Left ventricle myocardium superior (tissue), 1 donor: Measurements from ENCODE around the gene LRRC32. TPM values are rescaled to one million over a fixed set of nuclear protein-coding genes. Genes with fewer than 3 reads are reported as not detected.

Experiments used
- ATAC-seq: fragments of 200-7000 bp; cut with Tn5 transposase; one replicate; pipeline ENCODE4 v1.9.1; 2020; ENCODE audit warnings: mild to moderate bottlenecking, moderate library complexity
- DNase-seq: peaks from one replicate; pipeline ENCODE4 v3.0.0-alpha.2; 2020
- intact Hi-C: fragments of 100-400 bp; cut with micrococcal nuclease; formaldehyde crosslinking; loops from one replicate; pipeline ENCODE4 v1.11.0; 2022
- total RNA-seq: library from RNA; stranded (reverse); fragmentation: NEBNext Ultra II Directional; extraction: Animal tissue kit (Norgen Biotek cat#: 25700); gene quantifications from one replicate; pipeline ENCODE4 v1.2.1, GENCODE V29; 2021
- donor health status: DM: no; HTN: yes; CAD: no; lungs with severe emphysema.

The LRRC32 gene
- total RNA-seq, 1 donor from 2014 or later = 30.8 TPM

GRCh38 chr11:76641905-76642304 is 28.6 kb downstream of the LRRC32 start:
- DNase-seq (no peak), ATAC-seq (no peak)
- intact Hi-C loops = no loop called here

GRCh38 chr11:76640501-76640900 is 30.0 kb downstream of the LRRC32 start:
- no peak for DNase-seq
- ATAC-seq = peak; percentile 32
- intact Hi-C loops = no loop called here

DNA sequence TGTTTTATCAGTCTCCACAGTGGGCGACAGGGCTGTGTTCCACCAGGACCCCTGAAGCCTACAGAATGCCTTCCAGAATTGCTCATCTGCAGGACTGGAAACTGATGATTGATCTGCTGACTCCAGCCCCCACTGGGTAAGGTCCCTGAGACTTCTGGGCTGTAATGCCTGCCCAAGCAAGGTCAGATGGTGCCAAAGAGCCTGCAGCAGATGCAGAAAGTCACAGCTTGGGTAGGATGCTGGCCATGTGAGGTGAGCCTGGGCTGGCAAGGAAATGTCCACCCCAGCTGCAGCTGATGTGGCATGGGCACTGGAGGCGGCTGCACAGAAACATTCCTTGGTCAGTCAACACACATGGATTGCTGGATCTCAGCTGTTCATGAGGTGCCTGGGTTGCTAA is 30.9 kb downstream of the LRRC32 start:
- DNase-seq (no peak), ATAC-seq (no peak)
- intact Hi-C loops = no loop called here

DNA sequence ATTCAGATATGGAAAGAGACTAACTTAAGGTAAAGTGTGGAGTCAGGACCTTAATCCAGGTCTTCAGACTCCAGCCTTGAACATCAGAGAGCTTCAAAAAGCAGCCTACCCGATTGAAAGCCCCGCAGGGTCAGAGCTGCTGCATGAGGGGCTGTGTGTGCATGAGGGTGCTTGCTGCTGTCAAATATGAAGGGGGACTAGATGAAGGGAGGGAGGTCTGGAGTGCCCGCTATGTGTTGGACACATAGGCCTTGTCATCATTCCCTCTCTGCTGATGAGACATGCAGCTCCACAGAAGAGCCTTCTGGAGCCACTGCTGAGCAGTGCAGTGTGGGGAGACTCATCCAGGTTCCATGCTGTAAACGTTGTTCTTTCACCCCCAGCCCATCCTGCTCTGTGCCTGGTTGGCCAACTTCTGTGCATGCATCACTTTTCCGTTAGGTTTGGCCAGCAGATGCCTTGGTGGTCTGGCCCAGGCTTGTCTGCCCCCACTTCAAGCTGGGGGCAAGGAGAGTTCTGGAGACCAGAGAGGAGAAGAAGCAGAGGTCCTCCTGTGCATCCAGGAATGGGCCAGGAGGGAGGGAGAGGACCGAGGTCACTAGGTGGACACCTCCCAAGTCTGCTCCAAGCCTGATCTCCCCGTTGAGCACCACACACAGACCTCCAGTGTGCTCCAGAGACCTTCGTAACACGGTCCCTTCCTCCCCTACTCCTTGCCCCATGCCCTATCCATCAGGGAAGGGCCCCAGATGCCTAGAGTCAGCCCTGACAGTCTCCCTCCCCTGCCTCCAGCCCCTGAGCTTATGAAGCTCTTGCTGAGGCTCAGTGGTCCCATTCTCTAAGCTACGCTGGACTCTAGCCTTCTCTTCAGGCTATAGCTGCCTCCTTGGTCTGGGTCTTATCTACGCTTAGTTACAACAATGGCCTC is 32.0 kb downstream of the LRRC32 start:
- no peak for ATAC-seq
- no peak for DNase-seq
- intact Hi-C loops = no loop called here

- intact Hi-C loops = no loop called here
- peak; percentile 85 for DNase-seq
- peak; percentile 73 for ATAC-seq
Measured at GRCh38 chr11:76637491-76638269, 32.9 kb downstream of the LRRC32 start.

DNA sequence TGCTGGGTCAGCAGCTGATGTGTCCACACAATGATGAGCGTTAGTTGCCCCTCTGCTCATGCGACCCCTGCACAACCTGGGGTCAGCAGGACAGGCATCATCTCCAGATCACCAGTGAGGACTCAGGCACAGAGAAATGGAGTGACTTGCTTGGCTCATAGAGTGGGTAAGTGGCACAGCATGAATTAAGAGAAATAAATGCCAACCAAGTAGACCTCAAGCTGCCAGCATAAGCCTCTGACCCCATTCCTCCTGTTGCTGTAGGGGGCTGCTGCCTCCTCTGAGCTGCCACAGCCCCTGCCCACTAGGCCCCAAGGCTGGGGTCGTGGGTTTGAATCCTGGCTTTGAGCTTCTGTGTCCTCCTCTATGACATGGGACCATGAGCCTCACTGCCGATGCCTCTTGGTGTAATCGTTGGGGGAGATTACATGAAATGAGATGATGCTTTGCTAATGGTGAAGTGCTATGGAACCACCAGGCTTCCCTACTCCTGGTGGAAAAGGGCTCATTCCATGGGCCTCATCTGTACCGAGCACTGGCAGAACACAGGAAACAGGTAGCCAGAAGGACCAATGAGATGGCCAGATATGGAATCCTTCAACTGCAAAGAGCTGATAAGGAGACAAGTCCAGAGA is 33.6 kb downstream of the LRRC32 start:
- intact Hi-C loops = no loop called here
- DNase-seq = no peak
- ATAC-seq = no peak

GRCh38 chr11:76635991-76636738 is 34.4 kb downstream of the LRRC32 start:
- intact Hi-C loops = no loop called here
- no peak for DNase-seq
- ATAC-seq = no peak

DNA sequence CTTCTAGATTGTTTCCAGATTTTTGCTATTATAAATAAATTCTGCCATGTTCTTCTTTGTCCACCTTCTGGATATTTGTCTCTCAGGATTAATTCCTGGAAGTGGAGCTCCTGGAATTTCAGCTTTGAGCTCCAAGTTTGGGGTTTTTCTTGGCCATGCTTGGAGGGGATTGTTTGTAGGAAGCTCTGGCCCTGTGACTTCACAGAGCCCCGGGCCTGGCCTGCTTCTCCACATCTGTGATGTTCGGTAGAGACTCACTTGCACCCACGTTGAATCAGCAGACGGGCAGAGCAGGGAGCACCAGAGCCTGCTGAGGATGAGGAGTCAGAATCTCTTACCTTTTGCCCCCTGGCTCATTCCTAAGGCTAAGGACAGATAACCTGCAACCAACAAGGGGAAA is 35.7 kb downstream of the LRRC32 start:
- DNase-seq (no peak), ATAC-seq (no peak)
- intact Hi-C loops = no loop called here

GRCh38 chr11:76632492-76632891 is 38.1 kb downstream of the LRRC32 start:
- intact Hi-C loops = no loop called here
- ATAC-seq (no peak), DNase-seq (no peak)

GRCh38 chr11:76631566-76632308 is 38.8 kb downstream of the LRRC32 start:
- ATAC-seq (no peak), DNase-seq (no peak)
- intact Hi-C loops = no loop called here

DNA sequence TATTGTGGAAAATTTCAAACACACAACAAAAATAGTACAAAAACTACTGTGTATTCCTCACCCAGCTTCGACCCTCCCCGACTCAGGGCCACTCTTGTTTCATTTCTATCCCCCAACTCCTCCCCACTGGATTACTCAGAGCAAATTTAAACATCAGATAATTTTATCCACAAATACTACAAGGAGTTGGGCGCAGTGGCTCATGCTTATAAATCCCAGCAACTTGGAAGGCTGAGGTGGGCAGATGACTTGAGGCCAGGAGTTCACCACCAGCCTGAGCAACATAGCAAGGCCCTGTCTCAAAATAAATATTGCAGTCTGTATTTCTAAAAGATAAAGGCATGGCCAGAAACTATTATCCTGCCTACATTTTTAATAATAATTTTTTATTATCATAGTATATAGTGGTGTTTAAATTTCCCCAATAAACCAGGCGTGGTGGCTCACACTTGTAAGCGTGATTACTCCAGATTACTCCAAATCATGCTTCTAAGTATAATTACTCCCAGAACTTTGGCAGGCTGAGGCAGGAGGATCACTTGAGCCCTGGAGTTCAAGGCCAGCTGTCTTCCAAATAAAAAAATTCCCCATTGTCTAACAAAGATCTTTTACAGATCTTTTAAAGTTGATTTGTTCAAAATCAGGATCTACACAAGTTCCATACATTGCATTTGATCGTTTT is 39.8 kb downstream of the LRRC32 start:
- intact Hi-C loops = no loop called here
- ATAC-seq (no peak), DNase-seq (no peak)

GRCh38 chr11:76629853-76630599 is 40.5 kb downstream of the LRRC32 start:
- intact Hi-C loops = no loop called here
- peak; percentile 85 for ATAC-seq
- DNase-seq = peak; percentile 74

GRCh38 chr11:76629116-76629852 is 41.3 kb downstream of the LRRC32 start:
- DNase-seq (peak; percentile 52), ATAC-seq (peak; percentile 73)
- intact Hi-C loops = no loop called here

DNA sequence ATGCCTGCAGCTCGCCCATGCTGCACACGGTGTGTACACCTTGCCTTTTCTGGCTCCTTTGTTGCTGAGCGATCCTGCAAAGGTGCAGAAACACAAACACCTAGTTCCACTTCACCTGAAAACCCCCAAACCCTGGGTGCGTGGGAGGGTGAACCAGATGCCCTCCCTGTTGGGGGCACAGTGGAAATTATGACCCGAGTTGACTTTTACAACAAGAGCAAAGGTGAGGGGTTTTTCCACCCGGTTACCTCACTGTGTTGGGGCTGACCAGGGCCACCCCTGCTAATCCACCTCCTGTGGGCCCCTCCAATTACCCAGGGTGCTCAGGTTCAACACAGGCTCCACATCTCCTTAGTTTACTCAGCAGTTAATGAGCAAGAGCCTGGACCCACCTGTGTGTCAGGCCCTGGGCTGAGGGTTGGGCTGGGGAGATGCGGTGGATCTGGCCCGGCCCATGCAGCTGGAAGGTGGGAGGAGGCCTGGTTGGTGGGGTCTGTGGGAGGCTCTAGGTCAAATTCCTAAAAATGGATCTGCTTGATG is 42.1 kb downstream of the LRRC32 start:
- DNase-seq (no peak), ATAC-seq (no peak)
- intact Hi-C loops = no loop called here

DNA sequence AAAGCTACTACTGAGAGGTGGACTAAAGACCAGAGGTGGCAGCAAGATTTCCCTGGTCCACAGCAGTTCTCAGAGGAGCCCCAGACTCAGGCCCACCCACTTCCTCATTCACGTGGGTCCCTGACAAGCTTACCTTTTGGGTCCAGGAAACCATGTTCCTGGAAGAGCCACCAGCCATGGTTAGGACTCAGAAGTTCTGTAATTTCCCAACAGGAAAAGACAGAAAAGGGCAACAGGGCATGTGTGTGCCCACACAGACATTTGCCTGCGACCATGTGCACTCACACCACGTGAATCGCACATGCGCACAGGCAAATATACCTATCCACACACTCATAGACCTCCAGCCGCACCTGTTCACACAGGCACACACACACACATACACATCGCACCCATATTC is 42.9 kb downstream of the LRRC32 start:
- intact Hi-C loops = no loop called here
- DNase-seq (no peak), ATAC-seq (no peak)

DNA sequence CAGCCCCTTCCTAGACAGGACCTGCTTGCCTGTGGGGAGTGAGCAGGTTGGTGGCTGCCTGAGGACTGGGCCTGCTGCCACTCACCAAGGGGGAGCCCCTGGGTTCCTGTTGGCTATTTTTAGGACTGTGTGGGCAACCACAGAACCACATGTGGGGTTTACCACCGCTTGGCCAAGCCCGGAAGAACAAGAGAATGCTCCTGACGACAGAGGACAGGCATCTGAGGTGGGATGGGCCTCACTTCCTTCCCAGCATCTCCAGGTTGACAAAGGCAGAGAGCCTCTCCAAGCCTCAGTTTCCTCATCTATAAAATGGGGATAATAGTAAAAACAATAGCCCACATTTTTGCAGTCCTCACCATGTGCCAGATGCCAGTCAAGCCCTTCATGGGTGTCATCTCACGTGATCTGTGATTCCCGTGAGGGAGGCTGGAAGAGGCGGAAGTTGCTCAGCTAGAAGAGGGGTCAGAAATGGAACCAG is 43.6 kb downstream of the LRRC32 start:
- ATAC-seq (no peak), DNase-seq (no peak)
- intact Hi-C loops = no loop called here
